Liver (tissue), 3 donors: ENCODE data around the gene PGS1.

Source experiments
- ATF3 ChIP-seq: IDR thresholded peaks from 2 replicates; pipeline ENCODE4 v1.6.1; 2016; ENCODE audit warnings: antibody characterized with exemption
- CTCF ChIP-seq: fragments of 150-350 bp; IDR thresholded peaks from 2 replicates; pipeline ENCODE4 v1.5.1; 2017; ENCODE audit warnings: improper control_type of control experiment, low read depth, low read length; ENCODE audit not compliant: missing input control
- donor health status: healthy.
- donor health status: healthy.

GRCh38 chr17:78349891-78350642 lies 28.4 kb upstream of the PGS1 start:
- TF ChIP-seq CTCF (no peak), ATF3 (no peak)
